ENCODE data around the gene IRF2BPL.

IRF2BPL gene

DNA sequence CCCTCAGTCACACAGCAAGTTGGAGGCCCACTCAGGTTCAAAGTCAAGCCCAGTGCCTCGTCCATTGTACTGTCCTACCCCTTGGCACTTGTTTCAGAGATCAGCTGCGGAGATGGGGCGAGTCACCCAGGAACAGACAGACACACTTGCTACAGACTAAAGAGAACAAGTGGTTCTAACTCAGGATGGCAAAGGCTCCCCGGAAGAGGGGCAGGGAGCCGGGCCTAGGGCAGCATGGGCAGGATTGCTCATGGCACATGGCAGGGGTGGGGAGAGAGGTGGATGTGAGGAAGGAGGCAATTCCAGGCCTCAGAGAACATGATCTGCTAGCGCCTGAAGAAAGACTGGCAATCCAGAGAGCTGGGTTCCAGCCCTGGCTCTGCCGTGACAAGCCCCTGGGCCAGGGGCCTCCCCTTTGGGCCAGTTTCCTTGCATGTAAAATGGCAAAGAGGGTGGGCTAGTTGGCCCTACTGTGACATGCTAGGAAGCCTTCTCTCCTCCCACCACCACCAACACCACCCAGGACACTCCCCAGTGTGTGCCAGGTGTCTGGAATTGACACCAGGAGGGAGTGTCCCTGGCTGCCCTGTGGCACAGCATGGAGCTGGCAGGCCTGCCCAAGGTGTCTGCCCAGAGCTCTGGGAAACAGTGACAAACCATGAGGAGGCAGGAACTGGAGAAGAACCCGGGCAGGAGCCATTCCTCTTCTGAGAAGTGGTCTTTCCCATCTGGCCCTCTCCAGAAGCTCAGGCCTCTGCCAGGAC lies 24.0 kb upstream of the IRF2BPL start:
- TF ChIP-seq TAF1 (IDR thresholded peaks at IDR 0.05; ENCODE audit: borderline replicate concordance, low read depth, low read length) (no peak), POLR2A (IDR thresholded peaks at IDR 0.05; ENCODE audit: low read depth, low read length) (no peak), POLR2AphosphoS5 (IDR thresholded peaks at IDR 0.05; ENCODE audit: low read depth, low read length) (no peak)
- FAIRE-seq = peak; percentile 48
- no peak for DNase-seq (ENCODE audit: insufficient read length)

DNA sequence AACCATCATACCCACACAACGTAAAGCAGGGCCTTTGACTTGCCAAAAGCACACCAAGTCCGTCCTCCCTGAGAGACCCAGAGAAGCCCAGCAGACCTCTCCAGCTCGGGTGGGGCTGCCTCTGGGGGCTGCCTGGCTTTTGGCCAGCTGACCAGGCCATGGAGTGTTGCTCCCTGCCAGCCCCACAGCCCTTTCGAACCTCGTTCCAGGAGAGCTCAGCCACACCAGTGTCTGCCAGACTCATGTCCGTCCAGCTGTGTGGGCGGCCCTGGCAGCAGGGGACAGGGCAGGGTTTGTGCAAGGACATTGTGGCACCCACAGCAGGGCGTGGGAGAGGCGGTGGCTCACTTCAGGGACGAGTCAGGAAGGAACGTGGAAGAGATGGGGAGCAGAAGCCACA lies 22.6 kb upstream of the IRF2BPL start:
- no peak for TF ChIP-seq TAF1 (IDR thresholded peaks at IDR 0.05; ENCODE audit: borderline replicate concordance, low read depth, low read length)
- TF ChIP-seq POLR2A (IDR thresholded peaks at IDR 0.05; ENCODE audit: low read depth, low read length) = no peak
- no peak for TF ChIP-seq POLR2AphosphoS5 (IDR thresholded peaks at IDR 0.05; ENCODE audit: low read depth, low read length)
- FAIRE-seq (no peak), DNase-seq (ENCODE audit: insufficient read length) (no peak)

DNA sequence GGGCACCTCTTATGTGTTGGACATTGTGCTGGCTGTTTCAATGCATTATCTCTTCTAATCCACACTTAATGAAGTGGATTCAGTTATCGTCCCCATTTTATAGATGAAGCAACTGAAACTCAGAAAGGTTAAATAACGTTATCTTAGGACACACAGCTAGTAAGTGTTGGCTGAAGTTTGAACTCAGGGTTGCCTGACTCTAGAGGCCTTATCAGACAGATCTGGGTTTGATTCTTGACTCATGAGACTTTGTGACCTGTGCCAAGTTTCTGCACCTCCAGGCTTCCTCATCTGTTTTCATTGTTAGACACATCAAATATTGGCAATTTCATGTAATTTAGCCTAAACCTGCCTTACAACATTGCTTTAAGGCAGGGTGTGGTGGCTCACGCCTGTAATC lies 18.2 kb upstream of the IRF2BPL start:
- no peak for TF ChIP-seq TAF1 (IDR thresholded peaks at IDR 0.05; ENCODE audit: borderline replicate concordance, low read depth, low read length)
- no peak for TF ChIP-seq POLR2AphosphoS5 (IDR thresholded peaks at IDR 0.05; ENCODE audit: low read depth, low read length)
- TF ChIP-seq POLR2A (IDR thresholded peaks at IDR 0.05; ENCODE audit: low read depth, low read length) = no peak
- FAIRE-seq = no peak
- DNase-seq (ENCODE audit: insufficient read length) = no peak

DNA sequence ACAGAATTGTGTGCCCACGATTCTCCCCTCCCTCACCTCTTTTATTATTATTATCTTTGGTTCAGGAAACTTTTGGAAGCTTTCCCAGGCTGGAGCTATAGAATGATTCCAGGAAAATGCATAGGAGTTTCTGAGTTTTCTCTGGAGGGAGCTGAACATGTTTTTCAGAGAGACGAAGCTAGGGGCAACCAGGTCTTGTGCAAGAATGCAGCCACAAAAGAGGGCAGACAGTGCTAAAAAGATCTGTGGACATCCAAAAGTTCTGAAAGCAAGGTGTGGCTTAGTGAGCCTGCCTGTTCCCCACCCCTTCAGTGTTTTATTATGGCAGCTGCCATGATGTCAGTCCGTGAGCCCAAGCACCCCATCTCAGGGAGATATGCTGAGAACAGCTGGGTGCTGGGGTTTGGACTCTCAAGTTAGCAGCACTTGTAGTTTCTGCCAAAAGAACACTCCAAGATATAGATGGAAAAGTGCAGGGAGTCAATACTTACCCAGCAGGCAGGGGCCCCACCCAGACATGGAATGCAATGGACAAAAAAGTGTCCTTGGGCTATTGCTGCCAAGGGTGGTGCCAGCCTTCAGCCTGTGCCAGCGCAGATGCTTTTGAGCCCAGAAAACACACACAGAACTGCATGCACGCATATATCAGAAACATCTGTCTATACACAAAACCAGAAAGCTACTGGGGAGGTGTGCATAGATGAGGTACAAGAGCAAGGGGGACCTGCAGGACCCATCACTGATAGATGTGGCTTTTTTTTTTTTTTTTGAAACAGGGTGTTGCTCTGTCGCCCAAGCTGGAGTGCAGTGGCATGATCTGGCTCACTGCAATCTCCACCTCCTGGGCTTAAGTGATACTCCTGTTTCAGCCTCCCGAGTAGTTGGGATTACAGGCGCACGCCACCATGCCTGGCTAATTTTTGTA lies 17.0 kb upstream of the IRF2BPL start:
- TF ChIP-seq POLR2AphosphoS5 (IDR thresholded peaks at IDR 0.05; ENCODE audit: low read depth, low read length) (no peak), TAF1 (IDR thresholded peaks at IDR 0.05; ENCODE audit: borderline replicate concordance, low read depth, low read length) (no peak), POLR2A (IDR thresholded peaks at IDR 0.05; ENCODE audit: low read depth, low read length) (no peak)
- DNase-seq (ENCODE audit: insufficient read length) = no peak
- FAIRE-seq = no peak

DNA sequence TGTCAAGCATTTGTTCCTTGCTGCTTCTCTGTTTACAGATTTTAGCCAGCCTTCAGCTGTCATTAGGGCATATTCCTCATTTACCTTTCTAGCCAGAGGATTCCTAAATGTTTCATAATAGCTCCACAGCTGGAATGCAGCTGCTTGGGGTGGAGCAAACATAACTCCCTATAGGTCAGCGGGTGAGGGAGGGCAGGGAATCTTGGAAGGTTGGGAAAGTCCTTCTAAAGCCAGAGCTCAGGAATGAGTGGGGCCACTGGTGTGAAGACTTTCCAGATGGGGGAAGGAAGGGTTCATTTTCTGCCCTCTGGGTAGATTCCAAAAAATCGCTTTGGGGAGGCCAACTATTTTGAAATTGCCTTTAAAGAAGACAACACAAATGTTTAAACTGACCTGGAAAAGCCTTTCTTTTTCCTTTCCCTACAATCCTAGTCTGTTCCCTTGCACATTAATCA lies 16.3 kb upstream of the IRF2BPL start:
- TF ChIP-seq TAF1 (IDR thresholded peaks at IDR 0.05; ENCODE audit: borderline replicate concordance, low read depth, low read length) (no peak), POLR2AphosphoS5 (IDR thresholded peaks at IDR 0.05; ENCODE audit: low read depth, low read length) (no peak), POLR2A (IDR thresholded peaks at IDR 0.05; ENCODE audit: low read depth, low read length) (no peak)
- DNase-seq (ENCODE audit: insufficient read length) (no peak), FAIRE-seq (no peak)

DNA sequence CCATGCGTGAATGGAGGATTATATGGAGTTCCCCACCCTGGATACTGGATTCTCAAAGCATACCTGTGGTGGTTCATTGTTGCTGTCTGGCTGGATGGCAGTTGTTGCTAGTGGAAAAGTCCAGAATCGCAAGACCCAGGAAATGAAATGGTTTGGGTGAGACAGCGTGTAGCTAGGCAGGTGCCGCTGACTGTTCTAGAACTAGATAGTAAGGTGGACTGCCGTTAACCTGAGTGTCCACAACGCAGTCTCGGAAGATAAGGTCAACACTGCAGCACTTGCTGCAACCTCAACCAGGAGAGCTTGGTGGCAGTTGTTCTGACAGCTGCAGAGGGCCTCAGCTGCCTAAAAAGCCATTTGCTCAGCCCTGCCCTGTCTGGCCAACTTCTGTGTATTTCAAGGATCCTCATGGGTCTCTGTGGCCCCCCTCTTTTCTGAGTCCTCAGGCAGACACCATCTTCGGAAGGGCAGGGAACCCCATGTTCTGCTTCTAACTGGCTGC lies 15.5 kb upstream of the IRF2BPL start:
- no peak for DNase-seq (ENCODE audit: insufficient read length)
- no peak for FAIRE-seq
- TF ChIP-seq POLR2AphosphoS5 (IDR thresholded peaks at IDR 0.05; ENCODE audit: low read depth, low read length) (no peak), TAF1 (IDR thresholded peaks at IDR 0.05; ENCODE audit: borderline replicate concordance, low read depth, low read length) (no peak), POLR2A (IDR thresholded peaks at IDR 0.05; ENCODE audit: low read depth, low read length) (0 out of 2 replicates have a peak, but pooled peaks have one; percentile 5)

DNA sequence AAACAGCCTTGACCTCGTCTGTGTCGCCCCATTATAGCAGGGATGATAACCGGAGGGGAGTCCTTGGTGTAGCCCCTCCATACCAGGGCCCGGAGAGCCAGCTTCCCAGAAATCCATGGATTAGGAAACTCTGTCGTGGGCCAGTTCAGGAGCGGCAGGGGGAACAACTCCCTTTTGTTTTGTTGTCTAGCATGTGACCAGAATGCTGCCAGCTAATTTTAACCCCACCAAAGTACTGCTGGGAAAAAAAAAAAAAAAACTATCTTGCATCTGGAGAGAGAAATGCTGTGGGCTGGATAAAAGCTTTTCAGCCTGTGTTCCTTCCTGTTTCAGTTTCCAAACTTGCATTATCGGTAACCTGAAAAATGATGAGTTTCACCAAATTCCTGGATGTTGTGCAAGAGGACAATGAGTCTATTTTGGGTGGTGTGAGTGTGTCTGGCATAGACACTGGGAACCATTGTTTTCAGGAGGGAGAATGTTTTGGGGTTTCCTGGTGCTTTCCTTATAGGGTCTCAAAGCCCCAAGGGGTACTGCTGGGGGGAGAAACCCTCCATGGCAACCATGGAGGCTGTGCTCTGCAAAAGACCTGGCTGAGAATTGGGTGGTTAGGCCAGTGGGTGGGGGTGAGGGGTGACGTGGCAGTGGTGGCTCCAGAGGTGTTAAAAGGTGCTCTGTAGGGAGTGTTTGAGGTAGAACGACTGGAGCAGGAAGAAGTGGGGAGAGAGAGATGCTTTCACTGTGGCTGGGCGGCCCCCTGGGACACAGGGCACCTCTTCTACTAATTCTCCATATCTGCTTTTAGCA lies 14.9 kb upstream of the IRF2BPL start:
- FAIRE-seq (no peak), DNase-seq (ENCODE audit: insufficient read length) (no peak)
- TF ChIP-seq POLR2A (IDR thresholded peaks at IDR 0.05; ENCODE audit: low read depth, low read length) (0 out of 2 replicates have a peak, but pooled peaks have one; percentile 32), TAF1 (IDR thresholded peaks at IDR 0.05; ENCODE audit: borderline replicate concordance, low read depth, low read length) (no peak), POLR2AphosphoS5 (IDR thresholded peaks at IDR 0.05; ENCODE audit: low read depth, low read length) (no peak)

DNA sequence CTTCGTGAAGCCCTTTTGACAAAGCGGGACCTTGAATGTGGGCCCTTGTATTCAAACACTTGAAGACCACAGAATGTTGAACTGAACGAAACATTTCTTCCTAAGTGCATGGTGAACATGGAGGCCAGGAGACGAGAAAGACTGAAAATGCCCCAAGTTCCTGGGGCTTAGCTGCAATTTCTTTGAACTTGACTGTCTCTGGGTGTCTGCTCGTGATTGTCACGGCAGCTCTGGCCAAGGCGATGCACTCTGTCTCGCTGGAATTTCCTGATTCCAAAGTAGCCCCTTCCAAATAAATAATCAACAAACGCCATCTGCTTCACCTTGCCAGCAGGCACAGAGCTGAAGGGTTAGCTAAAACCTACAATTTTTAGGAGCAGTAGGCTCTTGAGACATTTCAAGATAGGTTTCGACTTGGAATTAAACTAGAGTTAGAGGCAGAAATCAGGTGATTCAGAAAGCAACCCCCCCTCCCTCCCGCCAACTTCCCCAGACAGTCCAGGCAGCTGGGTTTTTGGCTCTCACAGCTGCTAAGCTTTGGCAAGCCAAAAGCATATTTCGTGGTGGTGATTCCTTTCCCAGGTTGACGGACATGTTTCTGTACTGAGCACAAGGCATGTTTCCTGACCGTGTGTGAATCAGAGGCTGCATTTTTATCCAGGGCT lies 13.5 kb upstream of the IRF2BPL start:
- FAIRE-seq (no peak), DNase-seq (ENCODE audit: insufficient read length) (no peak)
- TF ChIP-seq POLR2A (IDR thresholded peaks at IDR 0.05; ENCODE audit: low read depth, low read length) (no peak), TAF1 (IDR thresholded peaks at IDR 0.05; ENCODE audit: borderline replicate concordance, low read depth, low read length) (no peak), POLR2AphosphoS5 (IDR thresholded peaks at IDR 0.05; ENCODE audit: low read depth, low read length) (no peak)

DNA sequence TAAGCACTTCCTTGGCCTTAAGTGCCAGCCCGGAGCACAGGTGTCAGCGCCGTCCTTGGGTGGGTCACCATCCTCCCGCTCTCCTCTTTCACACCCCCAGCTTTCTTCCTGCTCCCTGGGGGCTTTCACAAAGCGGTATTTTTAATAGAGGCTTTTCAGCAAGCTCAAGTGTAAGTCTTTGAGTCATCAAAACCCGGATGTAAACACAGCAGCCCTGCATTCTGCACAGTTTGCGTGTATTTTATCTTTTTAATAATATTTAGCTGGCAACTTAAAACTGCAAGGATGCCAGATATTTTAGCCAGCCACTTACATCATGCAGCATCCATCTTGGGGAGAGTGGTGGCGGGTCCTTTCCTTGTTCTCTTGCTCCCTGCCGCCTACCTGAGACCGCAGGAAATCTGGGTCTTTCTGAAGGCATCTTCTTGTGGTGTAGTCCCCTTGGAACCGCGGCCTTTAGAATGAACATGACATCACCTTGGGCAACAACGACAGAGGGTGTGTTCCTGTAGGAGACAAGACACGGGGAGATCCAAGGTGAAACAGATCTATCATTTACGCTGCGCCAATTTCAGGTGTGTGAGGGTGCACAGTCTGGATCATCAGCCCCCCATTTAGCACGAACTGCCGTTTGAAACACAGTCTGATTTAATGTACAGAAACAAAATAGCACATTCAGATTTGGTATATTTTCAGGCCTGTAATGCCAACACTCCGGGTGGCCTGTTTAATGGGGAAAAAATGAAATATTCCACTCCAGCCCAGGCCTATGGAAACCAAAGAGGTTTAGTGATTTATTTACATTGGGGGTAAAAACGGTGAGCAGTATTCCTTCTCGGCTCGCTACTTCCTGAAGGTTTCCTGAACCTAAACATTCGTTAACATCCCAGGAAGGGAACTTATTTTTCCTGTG lies 12.5 kb upstream of the IRF2BPL start:
- TF ChIP-seq POLR2A (IDR thresholded peaks at IDR 0.05; ENCODE audit: low read depth, low read length) (no peak), POLR2AphosphoS5 (IDR thresholded peaks at IDR 0.05; ENCODE audit: low read depth, low read length) (no peak), TAF1 (IDR thresholded peaks at IDR 0.05; ENCODE audit: borderline replicate concordance, low read depth, low read length) (no peak)
- FAIRE-seq (no peak), DNase-seq (ENCODE audit: insufficient read length) (no peak)
